GM12873 (cell line): ENCODE measurements around the gene ARHGAP8.

Source experiments
- TF ChIP-seq, protein P1 (sequence below): IDR thresholded peaks from 2 replicates; pipeline ENCODE4 v1.5.1; 2012; ENCODE audit warnings: low read depth, mild to moderate bottlenecking, moderate library complexity, low read length, control low read depth; ENCODE audit not compliant: insufficient read depth; ENCODE audit errors: missing control alignments

The ARHGAP8 gene

DNA sequence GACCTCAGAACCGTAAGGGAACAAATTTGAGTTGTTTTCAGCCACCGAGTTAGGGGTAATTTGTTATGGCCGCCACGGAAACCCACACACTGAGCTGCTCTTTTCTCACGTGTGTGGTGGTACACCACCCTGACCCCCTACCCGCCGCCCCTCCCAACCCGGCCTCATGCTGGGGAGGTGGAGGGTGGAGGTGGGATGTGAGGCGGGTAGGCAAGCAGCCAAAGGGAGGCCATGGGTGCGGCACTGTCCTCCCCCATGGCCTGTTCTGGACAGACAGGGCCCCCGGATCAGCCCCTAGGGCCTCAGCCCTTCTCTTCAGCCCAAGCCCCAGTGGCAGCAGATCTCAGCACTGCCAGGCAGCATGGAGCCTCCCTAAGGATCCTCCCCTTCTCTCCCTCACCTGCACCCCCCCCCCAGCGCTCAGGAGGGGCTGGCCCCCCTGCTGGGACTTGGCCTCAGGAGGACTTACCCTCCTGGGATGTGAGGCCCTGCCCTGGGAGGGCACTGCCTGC, 42.4 kb upstream of the ARHGAP8 start:
- TF ChIP-seq, protein P1, sequence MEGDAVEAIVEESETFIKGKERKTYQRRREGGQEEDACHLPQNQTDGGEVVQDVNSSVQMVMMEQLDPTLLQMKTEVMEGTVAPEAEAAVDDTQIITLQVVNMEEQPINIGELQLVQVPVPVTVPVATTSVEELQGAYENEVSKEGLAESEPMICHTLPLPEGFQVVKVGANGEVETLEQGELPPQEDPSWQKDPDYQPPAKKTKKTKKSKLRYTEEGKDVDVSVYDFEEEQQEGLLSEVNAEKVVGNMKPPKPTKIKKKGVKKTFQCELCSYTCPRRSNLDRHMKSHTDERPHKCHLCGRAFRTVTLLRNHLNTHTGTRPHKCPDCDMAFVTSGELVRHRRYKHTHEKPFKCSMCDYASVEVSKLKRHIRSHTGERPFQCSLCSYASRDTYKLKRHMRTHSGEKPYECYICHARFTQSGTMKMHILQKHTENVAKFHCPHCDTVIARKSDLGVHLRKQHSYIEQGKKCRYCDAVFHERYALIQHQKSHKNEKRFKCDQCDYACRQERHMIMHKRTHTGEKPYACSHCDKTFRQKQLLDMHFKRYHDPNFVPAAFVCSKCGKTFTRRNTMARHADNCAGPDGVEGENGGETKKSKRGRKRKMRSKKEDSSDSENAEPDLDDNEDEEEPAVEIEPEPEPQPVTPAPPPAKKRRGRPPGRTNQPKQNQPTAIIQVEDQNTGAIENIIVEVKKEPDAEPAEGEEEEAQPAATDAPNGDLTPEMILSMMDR, result no peak

DNA sequence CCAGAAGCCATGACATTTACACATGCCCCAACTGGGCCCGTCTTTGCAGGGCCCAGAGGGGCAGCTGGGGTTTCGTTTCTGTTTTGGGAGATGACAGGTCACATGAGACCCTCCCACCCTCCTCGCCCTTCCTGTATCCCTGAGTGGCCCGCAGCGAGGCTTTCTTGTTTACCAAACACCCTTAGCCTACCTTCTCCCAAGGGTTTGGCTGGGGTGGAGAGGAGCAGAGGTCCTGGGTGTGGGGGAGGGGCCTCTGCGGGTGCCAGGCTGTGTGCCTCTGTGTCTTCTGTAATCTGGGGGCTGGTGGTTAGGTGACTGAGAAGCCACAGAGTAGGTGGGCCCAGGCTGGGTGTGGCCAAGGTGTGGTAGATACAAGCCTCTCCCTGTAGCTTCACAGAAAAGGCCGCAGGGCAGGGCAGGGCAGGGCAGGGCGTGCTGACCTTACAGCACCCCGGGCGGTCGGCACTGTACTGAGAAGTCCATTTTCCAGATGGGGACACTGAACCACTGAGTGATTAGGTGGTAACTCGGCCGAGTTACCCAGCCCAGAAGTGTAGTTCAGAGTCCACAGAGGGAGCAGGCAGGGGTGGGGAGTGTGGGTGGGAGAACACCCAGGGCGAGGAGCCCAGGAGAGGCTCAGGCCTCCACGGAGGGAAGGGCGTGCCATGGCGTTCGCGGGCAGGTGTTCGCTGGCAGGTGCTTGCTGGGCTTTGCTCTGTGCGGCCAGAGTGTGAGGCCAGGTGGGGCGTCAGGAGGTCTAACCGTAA, 41.7 kb upstream of the ARHGAP8 start:
- TF ChIP-seq, protein P1, result no peak

DNA sequence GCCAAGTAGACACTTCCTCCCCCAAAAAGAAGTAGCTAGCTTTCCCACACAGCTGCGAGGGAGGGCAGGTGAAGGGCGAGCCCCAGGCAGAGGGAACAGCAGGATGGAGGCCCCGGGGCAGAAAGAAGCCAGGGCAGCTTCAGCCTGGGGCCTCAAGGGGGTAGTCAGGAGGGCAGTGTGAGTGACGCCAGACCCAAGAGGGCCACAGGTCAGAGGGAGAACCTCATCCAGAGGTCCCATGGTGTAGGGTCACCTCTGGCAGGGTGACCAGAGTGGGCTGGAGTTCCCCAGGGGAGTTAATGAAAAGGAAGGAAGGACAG, 41.2 kb upstream of the ARHGAP8 start:
- TF ChIP-seq, protein P1, result no peak

DNA sequence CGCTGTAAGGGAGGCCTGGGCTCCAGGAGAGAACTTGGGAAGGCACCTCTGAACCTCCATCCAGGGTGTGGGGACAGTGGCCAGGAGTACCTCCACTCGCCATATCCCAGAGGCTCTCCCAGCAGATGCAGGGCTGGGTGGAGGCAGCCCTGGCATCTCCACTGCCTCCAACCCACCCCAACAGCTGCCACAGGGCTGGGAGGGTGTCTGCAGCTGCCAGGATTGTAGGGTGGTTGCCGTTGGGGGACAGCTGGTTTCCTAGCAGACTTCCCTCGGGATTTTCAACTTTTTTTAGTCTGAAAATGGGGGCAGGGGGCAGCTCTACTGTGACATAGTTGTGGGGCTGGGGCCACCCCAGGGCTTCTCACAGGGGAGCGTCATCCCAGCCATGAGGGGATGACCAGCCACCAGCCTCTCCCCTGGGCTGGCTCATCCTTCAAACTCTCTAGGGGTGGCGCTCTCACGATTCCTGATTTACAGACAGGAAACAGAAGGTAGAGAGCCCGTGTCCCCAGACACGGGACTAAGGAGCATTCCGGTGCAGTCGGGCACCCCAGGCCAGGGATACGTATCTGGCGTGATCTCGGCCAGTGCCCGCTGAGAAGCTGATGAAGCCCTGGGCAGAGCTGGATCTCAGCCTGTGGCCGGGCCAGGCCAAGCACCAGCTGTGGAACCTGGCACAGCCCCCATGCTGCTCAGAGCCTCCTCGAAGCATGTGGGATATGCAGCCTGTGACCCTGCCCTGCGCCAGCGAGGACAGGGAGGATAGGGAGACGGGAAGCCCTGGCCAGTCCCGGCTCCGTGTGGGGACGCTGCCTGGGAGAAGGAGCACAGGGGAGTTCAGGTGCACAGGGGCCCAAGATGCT, 40.5 kb upstream of the ARHGAP8 start:
- TF ChIP-seq, protein P1, result no peak

DNA sequence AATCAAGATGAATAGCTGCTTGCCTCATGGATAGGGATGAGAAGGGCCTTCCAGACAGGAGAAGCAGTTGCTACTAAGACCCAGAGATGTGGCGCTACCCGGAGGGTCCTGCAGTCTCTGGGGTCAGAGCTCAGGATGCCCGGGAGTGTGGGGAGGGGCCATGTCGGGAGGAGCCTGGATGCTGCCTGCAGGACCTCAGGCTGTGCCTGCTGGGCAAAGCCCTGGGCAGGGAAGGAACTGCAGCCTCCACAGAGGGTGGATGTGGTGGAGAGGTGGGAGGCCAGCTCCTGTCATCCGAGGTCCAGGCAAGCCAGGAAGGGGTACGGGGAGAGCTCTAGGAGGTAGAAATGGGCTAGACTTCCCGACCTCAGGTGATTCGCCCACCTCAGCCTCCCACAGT, 39.4 kb upstream of the ARHGAP8 start:
- TF ChIP-seq, protein P1, result no peak

DNA sequence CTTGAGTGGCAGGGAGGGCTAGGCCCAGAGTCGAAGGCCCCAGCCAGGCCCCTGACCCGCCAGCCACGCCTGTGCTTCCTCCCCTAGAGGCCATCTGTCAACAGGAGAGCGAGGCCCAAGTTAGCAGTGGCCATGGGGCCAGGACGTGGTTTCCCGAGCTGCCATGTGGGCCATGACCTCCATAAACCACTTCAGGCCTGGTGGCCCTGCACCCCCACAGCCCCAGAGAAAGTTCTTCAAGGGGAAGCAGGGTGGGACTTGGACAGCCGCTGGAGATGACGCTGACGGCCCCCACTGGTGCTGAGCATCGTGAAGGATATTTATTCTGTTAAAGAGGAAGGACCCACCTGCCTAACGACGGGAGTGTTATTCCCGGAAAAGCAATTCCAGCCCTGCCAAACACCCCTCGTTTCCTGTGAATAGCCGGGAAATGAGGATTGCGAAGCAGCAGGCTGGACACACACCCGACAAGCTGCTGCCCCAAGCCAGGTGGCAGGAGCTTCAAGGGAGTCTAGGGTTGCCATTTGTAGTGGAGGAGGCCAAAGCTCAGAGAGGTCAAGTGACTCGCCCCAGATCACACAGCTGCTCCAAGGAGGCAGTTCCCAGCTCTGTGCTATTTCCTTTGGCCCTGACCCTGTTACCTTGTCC, 37.5 kb upstream of the ARHGAP8 start:
- TF ChIP-seq, protein P1, result no peak

DNA sequence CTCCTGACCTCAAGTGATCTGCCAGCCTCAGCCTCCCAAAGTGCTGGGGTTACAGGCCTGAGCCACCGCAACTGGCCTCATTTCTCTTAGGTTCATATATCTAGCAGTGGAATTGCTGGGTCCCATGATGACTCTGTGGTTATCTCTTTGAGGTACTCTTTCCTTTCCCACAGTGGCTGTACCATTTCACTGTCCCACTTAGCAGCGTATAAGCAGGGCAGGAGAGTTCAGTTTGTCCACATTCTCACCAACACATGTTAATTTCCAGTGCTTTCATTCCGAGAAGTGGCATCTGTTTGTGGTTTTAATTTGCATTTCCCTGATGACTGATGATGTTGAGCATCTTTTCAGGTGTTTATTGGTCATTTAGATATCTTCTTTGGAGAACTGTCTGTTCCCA, 34.0 kb upstream of the ARHGAP8 start:
- TF ChIP-seq, protein P1, result no peak
